HCT116 (cell line): ENCODE measurements around the gene NFXL1. TPM values are rescaled to one million over a fixed set of nuclear protein-coding genes. Genes with fewer than 3 reads are reported as not detected.

Experiments
- ATAC-seq: fragments of 200-7000 bp; cut with Tn5 transposase; 2 replicates; pipeline ENCODE4 v1.9.1; 2020; ENCODE audit warnings: mild to moderate bottlenecking, moderate library complexity
- BruUV-seq: library from RNA; stranded (reverse); fragments of 400-500 nt; replicated peaks from 2 replicates; lab custom pipeline; 2021; lab: Mats Ljungman, UMichigan
- CTCF ChIA-PET: fragments of 300-600 bp; sonication (Branson Sonifier 250); formaldehyde crosslinking; loops from one replicate; lab custom pipeline; 2021; ENCODE audit warnings: antibody characterized with exemption; lab: Charles Lee
- POLR2A ChIA-PET: fragments of 300-600, 350-600 bp; sonication (Branson Sonifier 250); formaldehyde crosslinking; loops from one replicate; lab custom pipeline; 2021; ENCODE audit warnings: antibody characterized with exemption; lab: Charles Lee
- RAD21 ChIA-PET, 2 experiments: fragments of 300-600 bp; sonication (Branson Sonifier 250); formaldehyde crosslinking; loops; one replicate each; lab custom pipeline; 2023; ENCODE audit warnings: low total read pairs in 2 of 2; ENCODE audit not compliant: uncharacterized antibody in 2 of 2, unreplicated experiment in 2 of 2, low non-redundant PET in 1 of 2; lab: Charles Lee
- DNase-seq: peaks from one replicate; pipeline ENCODE4 v3.0.0-alpha.2; 2010; ENCODE audit warnings: low read depth, low spot score
- H2AFZ ChIP-seq: fragments of 200-600 bp; shearing (Covaris generic), sonication (generic); 2 replicates; pipeline ENCODE4 v1.6.1; 2017; ENCODE audit warnings: low read depth, mixed run types, mixed read lengths, antibody characterized with exemption, low read length; ENCODE audit not compliant: poor library complexity, severe bottlenecking
- H3K27ac ChIP-seq: 2 replicates; pipeline ENCODE4 v1.5.1; 2012; ENCODE audit warnings: low read depth, low read length
- H3K27me3 ChIP-seq: fragments of 200-600 bp; sonication (generic); 2 replicates; pipeline ENCODE4 v1.6.1; 2016; ENCODE audit warnings: mixed run types, low read length, mixed read lengths; ENCODE audit not compliant: insufficient read depth
- H3K36me3 ChIP-seq, 2 experiments: fragments of 200-500 bp in 1 of 2; fragments of 200-600 bp in 1 of 2; sonication (Bioruptor generic) in 1 of 2; sonication (generic) in 1 of 2; 2 replicates each; pipeline versions ENCODE4 v1.5.1 to v1.6.1; 2014 to 2016; ENCODE audit warnings: low read length in 2 of 2, inconsistent platforms in 1 of 2, mixed read lengths in 1 of 2, mixed run types in 1 of 2; ENCODE audit not compliant: insufficient read depth in 2 of 2, control insufficient read depth in 1 of 2
- H3K4me1 ChIP-seq, 2 experiments: fragments of 200-600 bp in 1 of 2; sonication (generic) in 1 of 2; 2 replicates each; pipeline versions ENCODE4 v1.5.1 to v1.6.1; 2012 to 2017; ENCODE audit warnings: low read length in 2 of 2, inconsistent platforms in 1 of 2, mild to moderate bottlenecking in 1 of 2, mixed read lengths in 1 of 2, mixed run types in 1 of 2, moderate library complexity in 1 of 2; ENCODE audit not compliant: insufficient read depth in 2 of 2, control insufficient read depth in 1 of 2
- H3K4me2 ChIP-seq: fragments of 200-600 bp; sonication (generic); 2 replicates; pipeline ENCODE4 v1.6.1; 2017; ENCODE audit warnings: mixed run types, low read length, mixed read lengths
- H3K4me3 ChIP-seq, 2 experiments: fragments of 200-600 bp in 1 of 2; sonication (generic) in 1 of 2; replicated peaks in 1 of 2; 2 replicates each; pipeline ENCODE4 v1.5.1; 2011 to 2016; ENCODE audit warnings: low read length in 2 of 2, control low read depth in 1 of 2, low read depth in 1 of 2, mild to moderate bottlenecking in 1 of 2, mixed read lengths in 1 of 2, mixed run types in 1 of 2
- H3K79me2 ChIP-seq: fragments of 200-600 bp; sonication (generic); 2 replicates; pipeline ENCODE4 v1.6.1; 2017; ENCODE audit warnings: mild to moderate bottlenecking, mixed run types, low read length, moderate library complexity, mixed read lengths; ENCODE audit not compliant: insufficient read depth
- H3K9ac ChIP-seq: fragments of 200-600 bp; sonication (generic); 2 replicates; pipeline ENCODE4 v1.6.1; 2016; ENCODE audit warnings: low read length, mixed read lengths
- H3K9me2 ChIP-seq: fragments of 200-600 bp; sonication (generic), shearing (Covaris generic); 2 replicates; pipeline ENCODE4 v1.6.1; 2017; ENCODE audit warnings: mixed run types, mild to moderate bottlenecking, moderate library complexity; ENCODE audit not compliant: insufficient read depth
- H3K9me3 ChIP-seq, 2 experiments: fragments of 200-500 bp in 1 of 2; fragments of 200-600 bp in 1 of 2; sonication (Bioruptor generic) in 1 of 2; sonication (generic) in 1 of 2; 2 replicates each; pipeline ENCODE4 v1.6.1; 2014 to 2017; ENCODE audit warnings: low read length in 2 of 2, mixed read lengths in 2 of 2, inconsistent platforms in 1 of 2, low read depth in 1 of 2, mild to moderate bottlenecking in 1 of 2, mixed run types in 1 of 2, moderate library complexity in 1 of 2; ENCODE audit not compliant: control insufficient read depth in 1 of 2, insufficient read depth in 1 of 2
- H4K20me1 ChIP-seq: fragments of 200-600 bp; sonication (generic), shearing (Covaris generic); 2 replicates; pipeline ENCODE4 v1.6.1; 2017; ENCODE audit warnings: mixed run types, mild to moderate bottlenecking, moderate library complexity; ENCODE audit not compliant: insufficient read depth
- CBX3 ChIP-seq: IDR thresholded peaks from 2 replicates; pipeline ENCODE4 v1.6.1; 2012; ENCODE audit warnings: low read depth
- EGR1 ChIP-seq: IDR thresholded peaks from 2 replicates; pipeline ENCODE4 v1.6.1; 2012; ENCODE audit warnings: low read depth
- ELF1 ChIP-seq: IDR thresholded peaks from 2 replicates; pipeline ENCODE4 v1.6.1; 2012; ENCODE audit warnings: low read depth, borderline replicate concordance
- EZH2 ChIP-seq: fragments of 200-600 bp; sonication (generic); IDR thresholded peaks from 2 replicates; pipeline ENCODE4 v1.6.1; 2017; ENCODE audit warnings: antibody characterized with exemption, mixed run types
- EZH2phosphoT487 ChIP-seq: fragments of 200-600 bp; IDR thresholded peaks from 2 replicates; pipeline ENCODE4 v1.6.1; 2018; ENCODE audit warnings: antibody characterized with exemption, borderline replicate concordance
- FOSL1 ChIP-seq: IDR thresholded peaks from 2 replicates; pipeline ENCODE4 v1.6.1; 2012; ENCODE audit warnings: low read depth
- SIN3A ChIP-seq: IDR thresholded peaks from 2 replicates; pipeline ENCODE4 v1.6.1; 2012; ENCODE audit warnings: low read depth
- SP1 ChIP-seq: IDR thresholded peaks from 2 replicates; pipeline ENCODE4 v1.6.1; 2012; ENCODE audit warnings: low read depth
- SRF ChIP-seq: IDR thresholded peaks from 2 replicates; pipeline ENCODE4 v1.6.1; 2012; ENCODE audit warnings: low read depth
- TCF7L2 ChIP-seq: IDR thresholded peaks from 2 replicates; pipeline ENCODE4 v1.7.0; 2011; ENCODE audit warnings: borderline replicate concordance, inconsistent platforms; ENCODE audit not compliant: insufficient read depth, insufficient read length; ENCODE audit errors: extremely low read depth
- ZFX ChIP-seq: fragments of 450-650 bp; IDR thresholded peaks from 2 replicates; pipeline ENCODE4 v1.6.1; 2017
- ZNF274 ChIP-seq: fragments of 200-500 bp; sonication (Bioruptor generic); IDR thresholded peaks from 2 replicates; pipeline ENCODE4 v1.6.1; 2014; ENCODE audit warnings: mild to moderate bottlenecking, low read depth, low read length, inconsistent platforms
- intact Hi-C: fragments of 100-400 bp; cut with micrococcal nuclease; formaldehyde crosslinking; loops from 2 replicates; pipeline ENCODE4 v1.10.0; 2022
- total RNA-seq: library from RNA; stranded (reverse); gene quantifications from one replicate; pipeline ENCODE4 v1.2.1, GENCODE V29; 2021; ENCODE audit not compliant: unreplicated experiment
- TF ChIP-seq, protein P1 (sequence below): IDR thresholded peaks from 2 replicates; pipeline ENCODE4 v1.6.1; 2012; ENCODE audit warnings: low read depth
- TF ChIP-seq, protein P2 (sequence below), 3 experiments: fragments of 200-600 bp in 1 of 3; sonication (generic) in 1 of 3; IDR thresholded peaks in 2 of 3; conservative IDR thresholded peaks in 1 of 3; 2 replicates each; pipeline ENCODE4 v1.5.1; 2012 to 2017; ENCODE audit warnings: low read depth in 2 of 3, low read length in 2 of 3, antibody characterized with exemption in 1 of 3, borderline replicate concordance in 1 of 3, control low read depth in 1 of 3, mild to moderate bottlenecking in 1 of 3, mixed read lengths in 1 of 3, mixed run types in 1 of 3, moderate library complexity in 1 of 3; ENCODE audit not compliant: insufficient read depth in 1 of 3
- TF ChIP-seq, protein P3 (sequence below): IDR thresholded peaks from 2 replicates; pipeline ENCODE4 v1.6.1; 2012

The NFXL1 gene
- total RNA-seq, 1 experiment from 2014 or later: 26.8 TPM

DNA sequence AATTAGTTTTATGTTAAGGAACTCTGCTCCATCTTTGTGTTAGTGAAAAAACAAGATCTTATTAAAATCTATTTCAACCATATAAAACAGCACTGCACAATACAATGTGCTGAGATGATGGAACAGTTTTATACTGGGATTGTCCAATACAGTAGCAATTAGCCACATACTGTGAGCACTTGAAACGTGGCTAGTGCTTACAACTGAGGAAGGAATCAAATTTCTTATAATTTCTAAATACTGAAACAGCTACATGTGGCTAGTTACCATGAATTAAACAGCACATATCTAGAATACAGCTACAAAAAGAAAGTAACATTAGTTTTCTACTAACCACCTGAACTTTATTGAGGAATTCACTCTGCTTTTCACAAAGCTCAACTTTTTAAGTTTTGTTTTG lies 14.7 kb downstream of the NFXL1 start:
- Histone ChIP-seq H4K20me1 (no peaks in the 10 kb centered on the region), H3K4me1 (no peaks in the 10 kb centered on the region), H3K9me3 (no peaks in the 10 kb centered on the region), H3K27ac (no peak overlapping the region), H3K4me2 (no peak overlapping the region), H3K9me2 (no peaks in the 10 kb centered on the region), H3K4me3 (no peak overlapping the region), H2AFZ (no peak overlapping the region), H3K79me2 (peaks cover 9% of the 10 kb centered on the region; the same call in 1 of the 2 replicates), H3K9ac (no peak overlapping the region), H3K36me3 (peaks cover 48 to 61% of the 10 kb centered on the region in 2 experiments; a peak in 3 of 4 replicates), H3K27me3 (no peaks in the 10 kb centered on the region)
- RAD21 ChIA-PET: no interaction called here
- POLR2A ChIA-PET: interaction anchor here (0.6 kb wide), 1 partner anchor 55 kb away, joined by 3 read pairs; no protein-coding TSS in a partner anchor
- DNase-seq (no peak), ATAC-seq (no peak)
- no TSS peak for BruUV-seq
- CTCF ChIA-PET: no interaction called here
- intact Hi-C loops: no loop called here
- TF ChIP-seq, protein P1, sequence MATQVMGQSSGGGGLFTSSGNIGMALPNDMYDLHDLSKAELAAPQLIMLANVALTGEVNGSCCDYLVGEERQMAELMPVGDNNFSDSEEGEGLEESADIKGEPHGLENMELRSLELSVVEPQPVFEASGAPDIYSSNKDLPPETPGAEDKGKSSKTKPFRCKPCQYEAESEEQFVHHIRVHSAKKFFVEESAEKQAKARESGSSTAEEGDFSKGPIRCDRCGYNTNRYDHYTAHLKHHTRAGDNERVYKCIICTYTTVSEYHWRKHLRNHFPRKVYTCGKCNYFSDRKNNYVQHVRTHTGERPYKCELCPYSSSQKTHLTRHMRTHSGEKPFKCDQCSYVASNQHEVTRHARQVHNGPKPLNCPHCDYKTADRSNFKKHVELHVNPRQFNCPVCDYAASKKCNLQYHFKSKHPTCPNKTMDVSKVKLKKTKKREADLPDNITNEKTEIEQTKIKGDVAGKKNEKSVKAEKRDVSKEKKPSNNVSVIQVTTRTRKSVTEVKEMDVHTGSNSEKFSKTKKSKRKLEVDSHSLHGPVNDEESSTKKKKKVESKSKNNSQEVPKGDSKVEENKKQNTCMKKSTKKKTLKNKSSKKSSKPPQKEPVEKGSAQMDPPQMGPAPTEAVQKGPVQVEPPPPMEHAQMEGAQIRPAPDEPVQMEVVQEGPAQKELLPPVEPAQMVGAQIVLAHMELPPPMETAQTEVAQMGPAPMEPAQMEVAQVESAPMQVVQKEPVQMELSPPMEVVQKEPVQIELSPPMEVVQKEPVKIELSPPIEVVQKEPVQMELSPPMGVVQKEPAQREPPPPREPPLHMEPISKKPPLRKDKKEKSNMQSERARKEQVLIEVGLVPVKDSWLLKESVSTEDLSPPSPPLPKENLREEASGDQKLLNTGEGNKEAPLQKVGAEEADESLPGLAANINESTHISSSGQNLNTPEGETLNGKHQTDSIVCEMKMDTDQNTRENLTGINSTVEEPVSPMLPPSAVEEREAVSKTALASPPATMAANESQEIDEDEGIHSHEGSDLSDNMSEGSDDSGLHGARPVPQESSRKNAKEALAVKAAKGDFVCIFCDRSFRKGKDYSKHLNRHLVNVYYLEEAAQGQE: no peak
- no peak for TF ChIP-seq EZH2phosphoT487
- TF ChIP-seq ZNF274: no peak
- TF ChIP-seq EGR1: no peak
- TF ChIP-seq SP1: no peak
- TF ChIP-seq SIN3A: no peak
- no peak for TF ChIP-seq SRF
- TF ChIP-seq, protein P2, sequence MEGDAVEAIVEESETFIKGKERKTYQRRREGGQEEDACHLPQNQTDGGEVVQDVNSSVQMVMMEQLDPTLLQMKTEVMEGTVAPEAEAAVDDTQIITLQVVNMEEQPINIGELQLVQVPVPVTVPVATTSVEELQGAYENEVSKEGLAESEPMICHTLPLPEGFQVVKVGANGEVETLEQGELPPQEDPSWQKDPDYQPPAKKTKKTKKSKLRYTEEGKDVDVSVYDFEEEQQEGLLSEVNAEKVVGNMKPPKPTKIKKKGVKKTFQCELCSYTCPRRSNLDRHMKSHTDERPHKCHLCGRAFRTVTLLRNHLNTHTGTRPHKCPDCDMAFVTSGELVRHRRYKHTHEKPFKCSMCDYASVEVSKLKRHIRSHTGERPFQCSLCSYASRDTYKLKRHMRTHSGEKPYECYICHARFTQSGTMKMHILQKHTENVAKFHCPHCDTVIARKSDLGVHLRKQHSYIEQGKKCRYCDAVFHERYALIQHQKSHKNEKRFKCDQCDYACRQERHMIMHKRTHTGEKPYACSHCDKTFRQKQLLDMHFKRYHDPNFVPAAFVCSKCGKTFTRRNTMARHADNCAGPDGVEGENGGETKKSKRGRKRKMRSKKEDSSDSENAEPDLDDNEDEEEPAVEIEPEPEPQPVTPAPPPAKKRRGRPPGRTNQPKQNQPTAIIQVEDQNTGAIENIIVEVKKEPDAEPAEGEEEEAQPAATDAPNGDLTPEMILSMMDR (IDR thresholded peaks at IDR 0.05 in 2 of 3, conservative IDR thresholded peaks at IDR 0.05 in 1 of 3; ENCODE audit: borderline replicate concordance in 1 of 3, insufficient read depth in 1 of 3, low read depth in 2 of 3, low read length in 2 of 3): no peak
- no peak for TF ChIP-seq ELF1
- no peak for TF ChIP-seq TCF7L2
- no peak for TF ChIP-seq FOSL1
- TF ChIP-seq CBX3: no peak
- no peak for TF ChIP-seq EZH2
- no peak for TF ChIP-seq ZFX
- TF ChIP-seq, protein P3, sequence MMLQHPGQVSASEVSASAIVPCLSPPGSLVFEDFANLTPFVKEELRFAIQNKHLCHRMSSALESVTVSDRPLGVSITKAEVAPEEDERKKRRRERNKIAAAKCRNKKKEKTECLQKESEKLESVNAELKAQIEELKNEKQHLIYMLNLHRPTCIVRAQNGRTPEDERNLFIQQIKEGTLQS: no peak
